Ishikawa (cell line): ENCODE results near the gene PBX3.

Source experiments
- CREB1 ChIP-seq: IDR thresholded peaks from 2 replicates; pipeline ENCODE4 v1.6.1; 2012; ENCODE audit warnings: low read depth
- EGR1 ChIP-seq: IDR thresholded peaks from 2 replicates; pipeline ENCODE4 v1.6.1; 2012
- EP300 ChIP-seq: IDR thresholded peaks from 2 replicates; pipeline ENCODE4 v1.6.1; 2012; ENCODE audit warnings: borderline replicate concordance
- MAX ChIP-seq: IDR thresholded peaks from 2 replicates; pipeline ENCODE4 v1.6.1; 2012
- NFIC ChIP-seq: IDR thresholded peaks from 2 replicates; pipeline ENCODE4 v1.6.1; 2012
- RAD21 ChIP-seq: IDR thresholded peaks from 2 replicates; pipeline ENCODE4 v1.6.1; 2012; ENCODE audit warnings: low read depth
- REST ChIP-seq: IDR thresholded peaks from 2 replicates; pipeline ENCODE4 v1.6.1; 2012; ENCODE audit warnings: low read depth, mild to moderate bottlenecking
- TAF1 ChIP-seq: IDR thresholded peaks from 2 replicates; pipeline ENCODE4 v1.6.1; 2012; ENCODE audit warnings: low read depth, mild to moderate bottlenecking
- TCF12 ChIP-seq: IDR thresholded peaks from 2 replicates; pipeline ENCODE4 v1.6.1; 2012; ENCODE audit warnings: low read depth
- TEAD4 ChIP-seq: IDR thresholded peaks from 2 replicates; pipeline ENCODE4 v1.6.1; 2012
- USF1 ChIP-seq: IDR thresholded peaks from 2 replicates; pipeline ENCODE4 v1.6.1; 2012

- TF ChIP-seq TAF1 (no peak), MAX (no peak), USF1 (no peak), TCF12 (no peak), REST (no peak), EP300 (no peak), RAD21 (no peak), EGR1 (no peak), CREB1 (no peak), NFIC (no peak), TEAD4 (no peak)
These were observed 182.7 kb downstream of the PBX3 start for GRCh38 chr9:125929846-125930245.
